ENCODE measurements around the gene AFDN. TPM values are rescaled to one million over a fixed set of nuclear protein-coding genes. Genes with fewer than 3 reads are reported as not detected.

Gene AFDN
- total and polyA plus RNA-seq, 9 donors: 24.4 to 266 (median 86.6) TPM

- 82 to 86% (median 84%) methylated on average over 11 of the region's 11 CpGs for WGBS, 3 donors
- Histone ChIP-seq H3K27ac (no peak overlapping the region), H3K36me3 (no peaks in the 10 kb centered on the region), H3K4me1 (ENCODE audit: insufficient read depth) (peaks cover 1% of the 10 kb centered on the region), H3K4me3 (no peak overlapping the region), H3K9me3 (no peaks in the 10 kb centered on the region), H3K27me3 (no peaks in the 10 kb centered on the region)
- intact Hi-C loops (cut with DNase I): no loop called here
- TF ChIP-seq EP300 (IDR thresholded peaks at IDR 0.05): no peak
- no peak for TF ChIP-seq CTCF (IDR thresholded peaks at IDR 0.05)
- no peak for TF ChIP-seq POLR2A (IDR thresholded peaks at IDR 0.05)
- DNase-seq: no peak
Measured at GRCh38 chr6:167791091-167791779, 35.5 kb upstream of the AFDN start.

- no peak overlapping the region for H3K27ac ChIP-seq
- no peaks in the 10 kb centered on the region for H3K9me3 ChIP-seq
- peaks cover under 1% of the 10 kb centered on the region for H3K4me1 ChIP-seq (ENCODE audit: insufficient read depth)
- WGBS, 3 donors: 84 to 93% (median 91%) methylated on average over 13 of the region's 13 CpGs
- no peaks in the 10 kb centered on the region for H3K27me3 ChIP-seq
- intact Hi-C loops (cut with DNase I): no loop called here
- DNase-seq: no peak
- H3K36me3 ChIP-seq: no peaks in the 10 kb centered on the region
- H3K4me3 ChIP-seq: no peak overlapping the region
- TF ChIP-seq POLR2A (IDR thresholded peaks at IDR 0.05) (no peak), EP300 (IDR thresholded peaks at IDR 0.05) (no peak), CTCF (IDR thresholded peaks at IDR 0.05) (no peak)
Measured at GRCh38 chr6:167791780-167792478, 34.8 kb upstream of the AFDN start.

GRCh38 chr6:167793421-167793820 lies 33.3 kb upstream of the AFDN start:
- Histone ChIP-seq H3K4me1 (ENCODE audit: insufficient read depth) (no peaks in the 10 kb centered on the region), H3K4me3 (no peak overlapping the region), H3K27ac (no peak overlapping the region), H3K27me3 (no peaks in the 10 kb centered on the region), H3K36me3 (no peaks in the 10 kb centered on the region), H3K9me3 (no peaks in the 10 kb centered on the region)
- TF ChIP-seq EP300 (IDR thresholded peaks at IDR 0.05) (no peak), POLR2A (IDR thresholded peaks at IDR 0.05) (no peak), CTCF (IDR thresholded peaks at IDR 0.05) (no peak)
- no peak for DNase-seq
- 58 to 72% (median 68%) methylated on average over 9 of the region's 9 CpGs for WGBS, 3 donors
- intact Hi-C loops (cut with DNase I): no loop called here

GRCh38 chr6:167794161-167795157 lies 32.3 kb upstream of the AFDN start:
- no peak for TF ChIP-seq POLR2A (IDR thresholded peaks at IDR 0.05)
- no peak for TF ChIP-seq CTCF (IDR thresholded peaks at IDR 0.05)
- TF ChIP-seq EP300 (IDR thresholded peaks at IDR 0.05): no peak
- WGBS, 3 donors: 86 to 95% (median 91%) methylated on average over 18 of the region's 18 CpGs
- H3K27ac ChIP-seq: no peak overlapping the region
- intact Hi-C loops (cut with DNase I): no loop called here
- no peaks in the 10 kb centered on the region for H3K27me3 ChIP-seq
- H3K36me3 ChIP-seq: no peaks in the 10 kb centered on the region
- H3K4me3 ChIP-seq: no peak overlapping the region
- DNase-seq: no peak
- H3K9me3 ChIP-seq: no peaks in the 10 kb centered on the region
- no peaks in the 10 kb centered on the region for H3K4me1 ChIP-seq (ENCODE audit: insufficient read depth)
